Measurements from ENCODE around the gene KRTAP12-4.
"Not testable (repeated sequence)": the region's sequence is repeated elsewhere in the genome, so short reads cannot be mapped to it uniquely, and the experiment has no call there.

The KRTAP12-4 gene

DNA sequence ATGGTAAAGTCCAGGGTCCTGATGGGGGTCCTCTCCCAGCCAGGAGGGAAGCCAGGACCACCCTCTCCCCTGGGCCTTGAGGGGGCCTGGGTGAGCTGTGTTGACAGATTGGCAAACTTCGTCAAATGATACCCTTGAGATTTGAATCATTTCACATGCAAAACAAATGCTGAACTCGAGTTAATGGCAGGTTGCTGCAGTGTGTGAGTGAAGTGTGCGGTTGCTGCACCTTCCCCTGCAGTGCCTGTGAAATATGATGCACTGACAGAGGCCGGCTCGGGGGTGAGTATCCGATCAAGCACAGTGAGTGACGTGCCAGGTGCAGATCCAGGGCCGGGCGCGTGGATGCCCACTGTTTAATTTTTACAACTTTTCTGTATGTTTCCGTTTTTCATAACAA lies 33.2 kb upstream of the KRTAP12-4 start:
- no peak for TF ChIP-seq TAF1 (IDR thresholded peaks at IDR 0.05; ENCODE audit: low read depth, low read length)
- TF ChIP-seq POLR2AphosphoS5 (IDR thresholded peaks at IDR 0.05; ENCODE audit: low read depth, low read length) = no peak
- no peak for TF ChIP-seq SPI1 (IDR thresholded peaks at IDR 0.05; ENCODE audit: low read depth, low read length)
- TF ChIP-seq POLR2A (IDR thresholded peaks at IDR 0.05; ENCODE audit: low read depth, low read length) = no peak
- TF ChIP-seq POU2F2 (IDR thresholded peaks at IDR 0.05; ENCODE audit: low read depth, low read length) = no peak
- TF ChIP-seq PAX5 (IDR thresholded peaks at IDR 0.05; ENCODE audit: insufficient read depth, low read length, severe bottlenecking) = no peak
- FAIRE-seq (no peak), DNase-seq (ENCODE audit: insufficient read length, low spot score) (no peak)

- DNase-seq (ENCODE audit: insufficient read length, low spot score) (no peak), FAIRE-seq (no peak)
- TF ChIP-seq SPI1 (IDR thresholded peaks at IDR 0.05; ENCODE audit: low read depth, low read length) = no peak
- TF ChIP-seq POU2F2 (IDR thresholded peaks at IDR 0.05; ENCODE audit: low read depth, low read length) = no peak
- TF ChIP-seq POLR2AphosphoS5 (IDR thresholded peaks at IDR 0.05; ENCODE audit: low read depth, low read length) = no peak
- TF ChIP-seq TAF1 (IDR thresholded peaks at IDR 0.05; ENCODE audit: low read depth, low read length) = no peak
- no peak for TF ChIP-seq POLR2A (IDR thresholded peaks at IDR 0.05; ENCODE audit: low read depth, low read length)
- TF ChIP-seq PAX5 (IDR thresholded peaks at IDR 0.05; ENCODE audit: insufficient read depth, low read length, severe bottlenecking) = no peak
Observed at GRCh38 chr21:44686843-44687561, 32.5 kb upstream of the KRTAP12-4 start.

GRCh38 chr21:44686000-44686781 lies 31.7 kb upstream of the KRTAP12-4 start:
- FAIRE-seq = no peak
- no peak for DNase-seq (ENCODE audit: insufficient read length, low spot score)
- no peak for TF ChIP-seq PAX5 (IDR thresholded peaks at IDR 0.05; ENCODE audit: insufficient read depth, low read length, severe bottlenecking)
- no peak for TF ChIP-seq SPI1 (IDR thresholded peaks at IDR 0.05; ENCODE audit: low read depth, low read length)
- TF ChIP-seq POLR2A (IDR thresholded peaks at IDR 0.05; ENCODE audit: low read depth, low read length) = no peak
- no peak for TF ChIP-seq TAF1 (IDR thresholded peaks at IDR 0.05; ENCODE audit: low read depth, low read length)
- TF ChIP-seq POU2F2 (IDR thresholded peaks at IDR 0.05; ENCODE audit: low read depth, low read length) = no peak
- TF ChIP-seq POLR2AphosphoS5 (IDR thresholded peaks at IDR 0.05; ENCODE audit: low read depth, low read length) = no peak

DNA sequence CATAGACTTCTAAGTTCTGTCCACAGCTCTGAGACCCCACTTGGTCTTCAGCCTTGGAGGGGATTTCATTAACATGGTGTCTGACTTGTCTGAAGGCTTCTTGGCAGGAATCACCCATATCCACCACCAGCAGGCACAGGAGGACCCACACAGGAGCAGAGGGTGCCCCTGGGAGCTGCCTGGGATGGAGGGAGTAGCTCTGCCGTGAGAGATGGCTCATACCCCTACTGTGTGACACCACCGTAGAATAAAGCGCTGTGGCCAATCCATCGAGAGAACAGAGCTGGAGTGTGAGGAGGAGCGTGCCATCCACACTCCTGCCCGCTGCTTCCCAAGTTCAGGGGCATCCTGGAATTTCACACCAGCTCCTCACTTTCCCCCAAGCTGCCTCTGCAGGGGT lies 30.6 kb upstream of the KRTAP12-4 start:
- not testable (repeated sequence) for FAIRE-seq; DNase-seq (ENCODE audit: insufficient read length, low spot score)

DNA sequence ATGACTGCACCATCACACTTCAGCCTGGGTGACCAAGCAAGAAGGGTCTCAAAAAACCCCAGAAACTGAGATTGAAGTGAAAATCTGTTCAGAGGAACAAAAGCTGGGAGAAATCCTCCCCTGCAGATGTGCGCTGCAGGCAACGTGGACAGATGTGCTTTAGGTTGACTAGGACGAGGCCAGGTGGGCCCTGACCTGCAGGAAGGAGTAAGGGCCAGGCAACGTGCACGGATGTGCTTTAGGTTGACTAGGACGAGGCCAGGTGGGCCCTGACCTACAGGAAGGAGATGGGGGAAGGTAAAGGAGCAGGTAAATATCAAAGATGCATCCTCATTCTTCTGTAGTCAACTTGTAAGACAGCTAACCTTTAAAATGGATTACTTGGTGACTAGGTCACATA lies 30.0 kb upstream of the KRTAP12-4 start:
- DNase-seq (ENCODE audit: insufficient read length, low spot score) = no peak
- no peak for TF ChIP-seq POLR2AphosphoS5 (IDR thresholded peaks at IDR 0.05; ENCODE audit: low read depth, low read length)
- no peak for TF ChIP-seq TAF1 (IDR thresholded peaks at IDR 0.05; ENCODE audit: low read depth, low read length)
- no peak for TF ChIP-seq SPI1 (IDR thresholded peaks at IDR 0.05; ENCODE audit: low read depth, low read length)
- FAIRE-seq = no peak

GRCh38 chr21:44684077-44684476 lies 29.6 kb upstream of the KRTAP12-4 start:
- no peak for FAIRE-seq
- DNase-seq (ENCODE audit: insufficient read length, low spot score) = no peak
- TF ChIP-seq POLR2A (IDR thresholded peaks at IDR 0.05; ENCODE audit: low read depth, low read length) (no peak), POU2F2 (IDR thresholded peaks at IDR 0.05; ENCODE audit: low read depth, low read length) (no peak), TAF1 (IDR thresholded peaks at IDR 0.05; ENCODE audit: low read depth, low read length) (no peak), SPI1 (IDR thresholded peaks at IDR 0.05; ENCODE audit: low read depth, low read length) (no peak), PAX5 (IDR thresholded peaks at IDR 0.05; ENCODE audit: insufficient read depth, low read length, severe bottlenecking) (no peak), POLR2AphosphoS5 (IDR thresholded peaks at IDR 0.05; ENCODE audit: low read depth, low read length) (no peak)

- no peak for DNase-seq (ENCODE audit: insufficient read length, low spot score)
- no peak for FAIRE-seq
Observed at GRCh38 chr21:44682580-44683151, 28.2 kb upstream of the KRTAP12-4 start.

GRCh38 chr21:44681861-44682579 lies 27.6 kb upstream of the KRTAP12-4 start, which contains the start of gene KRTAP12-1:
TSS of gene KRTAP12-1 (minus strand) at chr21:44682163. CDS start at chr21:44682123, 40 bp downstream.
- no peak for DNase-seq (ENCODE audit: insufficient read length, low spot score)
- FAIRE-seq = no peak
- no peak for TF ChIP-seq TAF1 (IDR thresholded peaks at IDR 0.05; ENCODE audit: low read depth, low read length)
- TF ChIP-seq POU2F2 (IDR thresholded peaks at IDR 0.05; ENCODE audit: low read depth, low read length) = no peak
- no peak for TF ChIP-seq POLR2AphosphoS5 (IDR thresholded peaks at IDR 0.05; ENCODE audit: low read depth, low read length)
- no peak for TF ChIP-seq POLR2A (IDR thresholded peaks at IDR 0.05; ENCODE audit: low read depth, low read length)
- TF ChIP-seq PAX5 (IDR thresholded peaks at IDR 0.05; ENCODE audit: insufficient read depth, low read length, severe bottlenecking) = no peak
- no peak for TF ChIP-seq SPI1 (IDR thresholded peaks at IDR 0.05; ENCODE audit: low read depth, low read length)

More at GRCh38 chr21:44682580-44683151, 28.2 kb upstream of the KRTAP12-4 start:
- TF ChIP-seq PAX5 (IDR thresholded peaks at IDR 0.05; ENCODE audit: insufficient read depth, low read length, severe bottlenecking) = no peak
- no peak for TF ChIP-seq POLR2AphosphoS5 (IDR thresholded peaks at IDR 0.05; ENCODE audit: low read depth, low read length)
- TF ChIP-seq TAF1 (IDR thresholded peaks at IDR 0.05; ENCODE audit: low read depth, low read length) = no peak
- TF ChIP-seq POLR2A (IDR thresholded peaks at IDR 0.05; ENCODE audit: low read depth, low read length) = no peak
- no peak for TF ChIP-seq POU2F2 (IDR thresholded peaks at IDR 0.05; ENCODE audit: low read depth, low read length)
- TF ChIP-seq SPI1 (IDR thresholded peaks at IDR 0.05; ENCODE audit: low read depth, low read length) = no peak

- DNase-seq (ENCODE audit: insufficient read length, low spot score) (no peak), FAIRE-seq (no peak)
- TF ChIP-seq PAX5 (IDR thresholded peaks at IDR 0.05; ENCODE audit: insufficient read depth, low read length, severe bottlenecking) (no peak), SPI1 (IDR thresholded peaks at IDR 0.05; ENCODE audit: low read depth, low read length) (no peak), POLR2AphosphoS5 (IDR thresholded peaks at IDR 0.05; ENCODE audit: low read depth, low read length) (no peak), POLR2A (IDR thresholded peaks at IDR 0.05; ENCODE audit: low read depth, low read length) (no peak), TAF1 (IDR thresholded peaks at IDR 0.05; ENCODE audit: low read depth, low read length) (no peak), POU2F2 (IDR thresholded peaks at IDR 0.05; ENCODE audit: low read depth, low read length) (no peak)
Observed at GRCh38 chr21:44681152-44681551, 26.7 kb upstream of the KRTAP12-4 start.

Measured in GM12891 (cell line).